HG02759 (cell line): Measurements from ENCODE around the gene ATF3.
"Not testable (repeated sequence)": the region's sequence is repeated elsewhere in the genome, so short reads cannot be mapped to it uniquely, and the experiment has no call there.

Experiments
- ATAC-seq: cut with Tn5 transposase; IDR thresholded peaks from one replicate; pipeline ENCODE4 v1.9.1; 2021; ENCODE audit warnings: mild to moderate bottlenecking, moderate library complexity; ENCODE audit not compliant: unreplicated experiment

ATF3 gene

DNA sequence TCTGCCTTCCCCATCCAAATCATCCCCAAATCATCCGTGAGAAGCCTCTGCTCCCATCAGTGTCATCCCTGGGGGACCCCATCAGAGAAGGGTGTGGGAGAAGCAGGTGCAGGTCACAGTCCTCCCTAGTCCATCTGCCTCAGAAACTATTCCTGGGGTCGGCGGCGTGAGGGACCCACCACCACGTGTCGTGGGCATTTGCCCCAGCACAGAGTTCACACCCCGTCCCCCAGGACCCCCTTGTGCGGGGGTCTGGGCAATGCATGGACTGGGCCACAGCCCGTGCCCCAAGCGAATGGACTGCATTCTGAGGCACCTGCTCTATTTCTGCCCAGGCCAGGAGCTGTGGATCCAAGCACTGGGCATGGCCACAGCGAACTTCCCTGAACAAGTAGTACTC, 38.4 kb downstream of the ATF3 start:
- no peak for ATAC-seq

DNA sequence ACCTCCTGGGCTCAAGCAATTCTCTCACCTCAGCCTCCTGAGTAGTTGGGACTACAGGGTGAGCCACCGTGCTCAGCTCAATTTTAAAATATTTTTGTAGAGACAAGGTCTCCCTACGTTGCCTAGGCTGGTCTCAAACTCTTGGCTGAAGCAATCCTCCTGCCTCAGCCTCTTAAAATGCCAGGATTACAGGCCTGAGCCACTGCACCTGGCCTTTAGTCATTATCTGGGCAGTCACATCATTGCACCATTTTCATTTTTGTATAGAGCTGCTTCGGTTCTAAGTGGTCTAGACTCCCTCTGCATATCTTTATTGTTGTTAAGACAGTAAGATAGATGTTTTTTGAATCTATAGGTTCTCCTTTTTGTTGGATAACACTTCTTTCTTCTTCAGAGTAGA, 39.9 kb downstream of the ATF3 start:
- no peak for ATAC-seq

DNA sequence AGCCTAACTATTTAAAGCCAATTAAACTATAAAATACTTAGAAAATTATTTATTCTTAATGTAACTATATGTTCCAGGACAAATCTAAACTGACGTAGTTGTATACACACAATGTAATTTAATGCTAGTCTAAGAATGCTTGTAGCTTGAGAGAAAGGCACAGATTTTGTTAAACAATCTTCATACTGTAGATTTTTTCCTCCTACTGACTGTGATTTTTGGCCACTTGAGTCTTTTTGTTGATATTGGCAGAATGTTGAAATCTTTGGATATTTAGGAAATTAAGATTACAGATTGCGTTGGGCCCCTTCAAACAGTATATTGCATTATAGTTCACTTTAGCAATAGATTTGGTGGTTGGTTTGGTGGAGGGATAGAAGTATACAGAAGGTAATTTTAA, 40.5 kb downstream of the ATF3 start:
- no peak for ATAC-seq

DNA sequence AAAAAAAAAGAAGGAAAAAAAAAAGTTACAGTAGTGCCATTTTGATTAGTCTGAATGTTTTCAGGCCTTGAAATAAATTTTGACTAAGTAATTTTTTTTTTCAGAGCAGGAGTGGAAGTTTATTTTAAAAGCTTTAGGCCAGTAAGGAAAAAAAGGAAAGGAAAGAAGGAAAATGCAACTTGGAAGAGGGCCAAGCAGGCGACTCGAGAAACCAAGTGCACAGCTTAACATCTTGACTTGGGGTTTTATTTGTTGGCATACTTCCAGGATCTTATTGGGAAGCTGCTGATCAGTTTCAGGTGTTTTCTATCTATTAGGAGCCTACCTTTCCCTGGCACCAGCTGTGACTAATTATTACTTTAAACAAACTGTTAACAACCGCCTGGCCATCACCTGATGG, 41.7 kb downstream of the ATF3 start:
- no peak for ATAC-seq

DNA sequence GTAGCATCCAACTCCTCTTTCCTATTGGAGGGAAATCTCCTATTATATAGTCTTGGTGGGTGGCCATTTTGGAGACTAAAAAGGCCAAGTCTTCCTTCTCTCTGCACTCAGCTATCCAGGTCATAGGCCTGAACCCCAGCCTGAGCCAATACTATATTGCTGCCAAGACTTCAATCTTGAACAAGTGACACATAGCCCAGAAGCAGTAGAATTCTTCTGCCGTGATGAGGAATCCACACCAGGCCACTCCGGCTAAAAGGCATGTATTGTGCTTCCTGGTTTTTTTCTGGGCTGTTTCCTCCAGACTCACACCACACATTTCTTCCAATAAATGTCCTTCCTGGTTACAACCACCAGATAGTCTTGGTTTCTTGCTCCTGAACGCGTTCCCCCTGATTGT, 43.0 kb downstream of the ATF3 start:
- no peak for ATAC-seq

DNA sequence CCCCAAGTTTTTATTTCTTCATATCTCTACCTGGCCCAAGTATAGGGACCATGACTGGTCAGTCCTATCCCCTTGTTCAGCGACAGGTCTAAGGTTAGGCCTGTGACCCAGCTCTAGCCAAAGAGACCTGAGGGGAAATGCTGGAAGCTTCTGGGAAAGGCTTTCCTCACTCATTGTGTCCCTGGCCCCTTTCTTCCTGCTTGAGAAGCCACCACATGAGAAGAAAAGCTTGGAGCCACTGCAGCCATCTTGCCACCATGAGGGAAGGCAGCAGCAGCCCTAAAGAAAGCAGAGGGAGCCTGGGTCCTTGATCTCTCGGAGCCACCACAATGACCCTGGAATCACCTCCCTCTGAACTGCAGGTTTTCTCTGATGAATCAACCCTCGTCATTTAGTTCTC, 43.4 kb downstream of the ATF3 start:
- ATAC-seq: no peak

DNA sequence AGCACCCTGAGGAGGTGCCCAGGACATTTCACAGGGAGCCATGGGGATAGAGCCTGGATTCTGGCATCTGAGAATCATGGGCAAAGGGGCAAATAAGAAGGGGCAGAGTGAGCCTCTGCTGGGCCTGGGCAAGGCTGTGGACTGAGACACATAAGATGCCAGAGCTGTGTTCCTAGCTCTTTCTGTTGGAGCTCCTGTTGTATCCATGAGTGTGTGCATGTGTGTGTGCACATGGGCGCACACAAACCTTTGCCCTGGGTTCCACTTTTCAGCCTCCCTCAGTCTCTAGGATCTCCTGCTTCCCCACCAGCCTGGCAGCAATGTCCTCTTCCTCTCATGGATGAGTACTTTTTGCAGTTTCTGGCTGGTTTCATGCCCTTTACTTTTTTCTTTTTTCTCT, 44.0 kb downstream of the ATF3 start:
- ATAC-seq: no peak

DNA sequence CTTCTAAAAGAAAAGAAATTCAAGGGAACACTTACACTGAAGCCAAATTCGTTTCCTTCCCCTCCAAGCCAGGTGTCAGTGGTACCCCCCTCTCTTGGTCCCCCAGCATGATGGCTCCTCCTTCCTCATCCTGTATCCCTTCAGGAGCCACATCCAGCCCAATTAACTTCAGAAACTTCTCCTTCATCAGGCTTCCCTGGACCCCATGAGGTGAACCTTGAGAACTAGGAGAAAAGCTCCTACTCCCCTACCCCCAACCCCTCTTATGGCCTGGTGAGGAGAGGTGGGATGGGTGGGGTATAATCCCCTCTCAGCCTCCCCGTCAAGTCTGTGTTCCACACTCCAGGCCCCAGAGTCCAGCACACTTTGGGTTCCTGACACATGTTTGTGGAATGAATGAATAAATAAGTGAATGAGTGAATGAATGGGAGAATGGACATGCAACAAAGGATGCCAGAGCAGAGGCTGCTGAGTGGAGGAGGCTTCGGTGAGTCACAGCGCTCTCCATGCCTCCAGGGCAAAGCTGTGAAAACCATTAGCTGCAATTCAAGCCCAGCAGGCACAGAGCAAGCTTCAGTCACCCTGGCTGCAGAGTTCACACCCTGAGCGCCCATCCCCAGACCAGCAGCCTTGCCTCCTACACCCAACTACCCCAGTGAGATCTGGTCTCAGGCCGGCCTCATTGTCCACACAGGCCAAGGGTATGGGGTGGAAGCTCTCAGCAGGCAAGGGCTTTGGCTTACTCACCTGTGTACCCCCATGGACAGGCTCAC, 47.3 kb downstream of the ATF3 start:
- ATAC-seq: no peak

DNA sequence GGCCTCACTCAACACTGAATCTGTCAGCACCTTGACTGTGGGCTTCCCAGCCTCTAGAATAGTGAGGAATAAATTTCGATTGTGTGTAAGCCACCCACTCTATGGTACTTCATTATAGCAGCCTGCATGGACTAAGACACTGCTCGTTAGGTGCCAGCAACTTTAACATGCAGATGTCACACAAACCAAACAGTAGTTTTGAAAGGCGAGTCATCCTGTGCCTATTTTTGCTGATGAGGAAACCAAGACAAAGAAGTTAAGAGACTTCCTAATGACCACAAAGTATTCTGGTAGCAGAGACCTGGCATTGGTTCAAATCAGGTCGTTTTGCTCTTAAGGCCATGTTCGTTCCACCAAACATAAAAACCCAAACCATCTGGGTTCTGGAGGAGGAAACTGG, 48.2 kb downstream of the ATF3 start:
- peak; percentile 93 for ATAC-seq

DNA sequence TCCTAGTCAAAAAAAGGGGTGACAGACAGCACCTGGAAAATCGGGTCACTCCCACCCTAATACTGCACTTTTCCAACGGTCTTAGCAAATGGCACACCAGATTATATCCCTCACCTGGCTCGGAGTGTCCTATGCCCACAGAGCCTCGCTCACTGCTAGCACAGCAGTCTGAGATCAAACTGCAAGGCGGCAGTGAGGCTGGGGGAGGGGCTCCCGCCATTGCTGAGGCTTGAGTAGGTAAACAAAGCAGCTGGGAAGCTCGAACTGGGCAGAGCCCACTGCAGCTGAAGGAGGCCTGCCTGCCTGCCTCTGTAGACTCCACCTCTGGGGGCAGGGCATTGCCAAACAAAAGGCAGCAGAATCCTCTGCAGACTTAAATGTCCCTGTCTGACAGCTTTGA, 49.7 kb downstream of the ATF3 start:
- not testable (repeated sequence) for ATAC-seq

DNA sequence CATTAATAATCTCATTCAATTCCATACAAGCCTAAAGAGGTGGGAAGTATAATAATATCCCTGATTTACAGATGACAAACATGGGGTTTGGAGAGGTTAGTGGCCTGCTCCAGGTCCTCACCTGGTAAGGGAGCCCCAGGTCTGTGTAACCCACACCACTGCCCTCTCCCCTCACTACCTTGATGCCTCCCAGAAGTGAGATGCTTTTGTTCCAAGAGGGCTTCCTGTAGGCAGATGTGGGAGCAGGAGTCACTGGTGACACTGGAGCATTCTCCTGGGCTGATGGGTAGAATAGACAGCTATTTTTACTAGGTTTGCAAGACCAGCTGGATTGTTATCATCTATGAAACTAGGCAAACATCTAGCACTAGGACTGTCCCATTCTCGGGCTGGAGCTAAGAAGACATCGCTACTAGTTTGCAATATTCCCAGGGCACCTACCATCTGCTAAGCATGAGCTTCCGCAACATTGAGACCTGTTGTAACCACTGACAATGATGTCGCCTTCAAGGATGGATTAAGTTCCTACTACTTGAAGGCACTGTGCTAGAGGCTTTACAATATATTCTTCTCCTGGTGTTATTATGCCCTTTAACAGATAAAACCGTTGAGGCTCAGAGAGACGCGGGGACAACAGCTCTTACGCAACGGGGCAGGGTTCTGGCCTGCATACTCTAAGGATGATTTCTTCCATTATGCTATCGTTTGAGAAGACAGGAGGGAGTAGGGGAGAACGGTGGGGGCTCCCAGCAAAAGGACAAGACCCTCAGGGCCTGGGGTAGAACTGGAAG, 56.0 kb downstream of the ATF3 start:
- no peak for ATAC-seq

DNA sequence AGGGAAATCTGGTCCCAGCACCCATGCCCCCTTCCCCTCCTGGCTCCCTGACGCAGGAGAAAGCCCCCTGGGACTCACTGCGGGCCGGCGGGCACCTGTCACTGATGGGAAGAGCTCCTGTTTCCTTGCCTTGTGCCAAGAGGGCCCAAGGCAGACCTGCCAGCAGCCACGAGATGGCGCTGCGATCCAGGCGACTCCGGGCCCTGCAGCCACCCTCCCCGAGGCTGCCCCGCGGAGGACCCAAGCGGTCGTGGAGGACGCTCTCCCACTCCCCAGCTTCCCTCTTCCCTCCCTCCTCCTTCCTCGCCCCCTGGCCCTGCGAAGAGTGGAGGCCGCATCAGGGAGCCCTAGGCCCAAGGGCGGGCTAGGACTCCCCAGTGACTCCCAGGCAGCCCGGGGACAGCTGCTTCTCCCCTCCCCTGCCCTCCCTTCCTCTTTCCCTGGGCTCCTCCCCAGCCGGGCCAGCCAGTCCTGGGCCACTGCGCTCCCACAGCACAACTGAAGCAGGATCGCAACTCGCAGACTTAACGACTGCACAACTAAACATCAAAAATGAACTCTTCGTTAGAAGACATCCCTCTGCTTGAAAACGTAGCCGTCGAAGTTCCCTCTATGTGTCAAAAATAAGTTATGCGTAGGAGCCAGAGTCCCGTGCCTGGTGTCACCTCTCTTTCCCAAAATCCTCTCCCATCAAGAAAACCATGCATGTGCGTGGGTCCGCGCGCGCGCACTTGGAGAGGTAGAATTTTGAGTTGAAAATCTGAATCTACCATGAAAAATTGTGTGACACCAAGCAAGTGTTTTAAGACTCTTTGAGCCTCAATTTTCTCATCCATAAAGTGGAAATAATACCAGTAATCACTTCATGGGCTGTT, 56.9 kb downstream of the ATF3 start:
- ATAC-seq: peak; percentile 94

DNA sequence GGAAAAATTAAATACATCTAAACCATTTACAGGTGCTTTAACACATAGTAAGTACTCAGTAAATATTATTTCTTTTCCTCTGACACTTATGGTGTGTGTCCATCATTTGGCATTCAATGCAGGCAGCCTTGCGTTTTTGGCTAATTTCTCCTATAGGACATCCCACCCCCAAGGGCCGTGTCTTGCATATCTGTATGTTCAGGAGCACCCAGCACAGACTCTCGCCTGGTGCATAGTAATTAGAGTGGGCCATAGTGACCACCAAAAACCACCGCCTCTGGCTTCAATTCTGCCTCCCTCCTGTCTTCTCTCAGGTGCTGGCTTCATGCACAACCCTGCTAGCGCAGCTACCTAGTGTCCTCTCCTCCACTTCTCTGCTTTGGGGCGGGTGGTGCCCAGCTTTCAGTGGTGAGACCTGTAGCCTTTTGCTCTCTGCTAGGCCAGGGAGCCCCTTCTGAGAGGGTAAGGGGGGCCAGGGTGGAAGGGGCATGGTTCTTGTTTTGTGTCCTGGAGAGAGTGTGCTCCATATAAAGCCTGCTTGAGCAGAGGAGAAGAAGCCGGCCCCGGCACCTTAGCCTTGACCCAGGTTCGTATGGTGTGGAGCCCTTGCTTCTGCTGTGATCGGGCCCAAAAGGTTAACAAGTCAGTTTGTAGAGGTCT, 57.7 kb downstream of the ATF3 start:
- no peak for ATAC-seq

DNA sequence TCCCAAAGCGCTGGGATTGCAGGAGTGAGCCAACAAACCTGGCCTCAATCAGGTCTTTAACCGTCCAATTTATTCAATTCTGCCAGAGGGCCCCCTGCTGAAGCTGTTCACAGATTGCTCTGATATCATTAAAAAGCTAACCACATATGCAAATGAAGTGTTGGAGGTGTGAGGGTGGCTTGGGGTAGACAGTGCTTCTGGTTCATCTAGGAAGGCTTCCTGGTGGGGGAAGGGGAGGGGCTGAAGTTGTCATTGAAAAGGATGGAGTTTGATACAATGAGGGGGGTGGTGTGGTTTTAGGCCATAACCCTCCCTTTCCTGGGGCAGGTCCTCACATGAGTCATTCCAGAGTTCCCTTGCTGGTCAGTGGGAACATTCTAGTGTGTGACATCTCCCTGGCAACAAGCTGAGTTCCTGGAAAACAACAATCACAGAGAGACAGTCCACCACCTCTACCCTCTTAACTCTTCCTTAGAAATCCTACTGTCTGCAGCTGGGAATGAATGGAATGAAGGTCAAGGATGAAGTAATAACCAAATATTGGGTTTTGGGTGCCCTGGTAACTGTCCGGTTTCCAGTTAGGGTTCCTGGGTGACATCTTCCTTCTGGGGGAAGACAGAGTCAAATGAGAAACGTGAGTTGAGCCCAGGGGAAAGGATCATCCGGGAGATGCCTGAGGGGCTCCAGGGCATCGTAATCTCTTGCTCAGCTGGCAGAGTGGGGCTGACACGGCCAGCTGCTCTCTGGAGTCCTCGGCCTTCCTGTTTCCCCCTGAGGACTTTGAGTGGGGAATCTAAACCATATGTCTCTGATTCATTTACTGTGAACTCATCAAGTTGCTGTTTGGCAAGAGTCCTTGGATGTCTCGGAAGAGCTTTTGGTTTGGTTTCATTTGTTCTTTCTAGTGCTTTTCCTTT, 58.9 kb downstream of the ATF3 start:
- ATAC-seq: no peak

DNA sequence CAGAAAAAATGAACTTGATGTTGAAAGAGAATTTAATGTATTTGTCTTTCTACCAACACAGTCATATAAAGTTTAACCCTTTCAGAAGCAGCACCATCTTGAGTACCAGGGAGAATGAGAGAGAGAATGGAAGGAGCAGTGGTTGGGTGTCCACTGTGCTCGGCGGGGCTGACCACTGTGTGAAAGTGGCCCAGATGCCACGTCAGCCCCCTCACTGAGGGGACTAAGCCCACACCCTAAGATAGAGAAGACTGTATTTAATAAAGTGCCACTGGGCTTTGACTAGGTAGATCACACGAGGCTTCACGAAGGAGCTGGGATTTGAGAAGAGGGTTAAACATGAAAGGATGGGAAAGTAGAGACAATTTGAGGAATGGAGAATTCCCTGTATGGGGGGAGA, 59.9 kb downstream of the ATF3 start:
- ATAC-seq: no peak

DNA sequence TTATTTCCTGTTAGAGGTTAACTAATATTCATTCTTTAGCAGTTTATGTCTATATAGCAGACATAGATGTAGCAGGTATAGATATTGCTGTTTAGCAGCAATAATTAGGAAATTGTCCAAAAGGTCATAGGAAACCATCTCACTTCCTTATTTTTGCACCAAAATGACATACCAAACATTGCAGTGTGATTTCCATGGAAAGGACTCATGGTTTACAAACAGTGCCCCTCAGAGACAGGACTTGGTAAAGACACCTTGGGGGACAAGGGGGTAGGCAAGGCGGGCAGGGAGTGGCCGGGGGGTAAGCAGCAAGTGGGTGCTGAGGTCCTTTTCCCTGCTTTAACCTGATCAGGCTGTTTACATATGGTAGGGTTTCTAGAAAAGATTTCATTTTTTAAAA, 60.5 kb downstream of the ATF3 start:
- ATAC-seq: no peak

DNA sequence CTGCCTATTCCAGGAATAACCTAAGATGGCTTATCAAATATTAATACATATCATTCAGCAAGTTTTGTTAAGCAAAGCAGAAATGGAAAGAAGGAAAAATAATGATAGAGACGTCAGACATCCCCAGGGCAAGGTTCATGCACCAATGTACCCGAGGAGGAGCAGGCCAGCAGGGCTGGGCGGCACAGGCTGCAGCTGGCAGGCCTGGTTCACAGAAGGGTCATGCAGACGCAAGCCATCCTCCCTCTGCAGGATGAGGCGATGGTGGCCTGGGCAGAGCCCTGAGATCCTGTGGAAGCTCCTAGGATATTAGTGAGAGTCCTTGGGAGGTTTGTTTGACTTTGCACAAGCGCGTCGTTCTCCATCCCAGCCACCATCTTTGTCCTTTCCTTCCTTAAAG, 61.0 kb downstream of the ATF3 start:
- no peak for ATAC-seq

DNA sequence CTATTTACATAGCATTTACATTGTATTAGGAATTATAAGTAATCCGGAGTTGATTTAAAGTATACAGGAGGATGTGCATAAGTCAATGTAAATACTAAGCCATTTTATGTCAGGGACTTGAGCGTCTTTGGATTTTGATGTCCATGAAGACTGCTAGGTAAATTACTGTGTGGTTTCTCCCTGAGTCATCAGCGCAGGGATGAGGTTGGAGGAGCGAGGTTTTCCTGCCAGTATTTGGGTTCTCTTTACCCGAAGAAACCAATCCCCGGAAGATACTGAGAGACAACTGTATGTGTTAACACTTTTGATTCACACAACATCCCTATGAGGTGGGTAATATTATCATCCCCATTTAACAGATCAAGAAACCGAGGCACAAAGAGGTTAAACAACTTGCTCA, 61.7 kb downstream of the ATF3 start:
- ATAC-seq: no peak
